HG03039 (cell line): Measurements from ENCODE around the gene LCK.

ENCODE experiments used
- ATAC-seq: cut with Tn5 transposase; IDR thresholded peaks from one replicate; pipeline ENCODE4 v1.9.1; 2021; ENCODE audit warnings: mild to moderate bottlenecking, moderate library complexity; ENCODE audit not compliant: unreplicated experiment

LCK gene

DNA sequence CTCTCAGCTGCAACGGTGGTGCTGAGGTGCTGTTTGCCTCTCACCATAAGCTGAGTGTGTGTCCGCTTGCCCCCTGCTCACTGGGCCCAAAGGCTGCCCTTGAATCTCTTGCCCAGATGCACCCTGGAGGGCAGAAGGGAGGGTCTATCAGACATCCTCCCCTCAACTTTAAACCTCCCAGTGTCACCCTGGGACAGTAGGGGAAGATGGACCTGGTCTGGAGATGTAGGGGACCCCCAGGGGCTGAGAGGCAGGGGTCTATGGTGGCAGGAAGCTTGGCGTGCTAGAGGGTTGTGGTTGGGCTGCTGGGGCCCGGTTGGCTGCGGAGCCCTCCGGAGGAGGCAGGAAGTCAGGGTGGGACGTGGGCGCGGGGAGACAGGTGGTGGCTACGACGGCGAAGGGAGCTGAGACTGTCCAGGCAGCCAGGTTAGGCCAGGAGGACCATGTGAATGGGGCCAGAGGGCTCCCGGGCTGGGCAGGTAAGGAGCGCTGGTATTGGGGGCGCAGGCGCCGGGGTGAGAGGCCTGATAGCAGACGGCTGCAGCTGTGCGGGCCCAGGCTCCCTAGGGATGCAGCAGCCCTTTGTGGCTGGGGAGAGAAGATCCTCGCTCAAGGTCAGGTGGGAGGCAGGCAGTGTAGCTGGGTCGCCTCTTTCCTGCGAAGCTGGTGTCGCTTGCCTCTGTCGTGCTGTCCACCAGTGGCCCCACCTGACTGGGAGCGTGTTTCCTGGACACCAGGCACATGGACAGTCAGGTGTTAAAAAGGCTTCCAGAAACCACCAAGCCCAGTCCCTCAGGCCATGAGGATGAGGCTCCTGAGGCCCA is at the start of gene LCK:
Gene LCK (plus strand): TSS at position 373 of the 824 bp plus-strand sequence. CDS start 23,065 bp downstream, outside the sequence.
- ATAC-seq: no peak

DNA sequence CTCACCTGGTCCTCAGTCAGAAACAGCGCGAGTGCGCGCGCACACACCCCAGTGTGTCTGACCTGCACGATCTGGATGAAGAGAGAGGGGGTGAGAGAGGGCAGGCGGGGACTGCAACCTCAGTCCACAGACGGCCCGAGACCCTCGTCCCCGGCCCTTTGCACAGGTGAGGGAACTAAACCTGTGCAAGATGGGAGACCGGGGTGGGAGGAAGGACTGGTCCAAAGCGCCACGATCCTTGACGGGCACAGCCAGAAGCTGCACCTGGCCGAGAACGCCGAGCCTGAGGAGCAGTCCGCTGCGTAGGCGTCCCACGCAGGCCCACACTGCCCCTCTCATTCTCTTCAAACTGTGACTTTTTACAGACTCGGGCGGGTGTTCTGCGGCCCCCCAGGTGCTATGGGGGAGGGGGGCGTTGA is 46.1 kb upstream of the LCK start:
- ATAC-seq: no peak

DNA sequence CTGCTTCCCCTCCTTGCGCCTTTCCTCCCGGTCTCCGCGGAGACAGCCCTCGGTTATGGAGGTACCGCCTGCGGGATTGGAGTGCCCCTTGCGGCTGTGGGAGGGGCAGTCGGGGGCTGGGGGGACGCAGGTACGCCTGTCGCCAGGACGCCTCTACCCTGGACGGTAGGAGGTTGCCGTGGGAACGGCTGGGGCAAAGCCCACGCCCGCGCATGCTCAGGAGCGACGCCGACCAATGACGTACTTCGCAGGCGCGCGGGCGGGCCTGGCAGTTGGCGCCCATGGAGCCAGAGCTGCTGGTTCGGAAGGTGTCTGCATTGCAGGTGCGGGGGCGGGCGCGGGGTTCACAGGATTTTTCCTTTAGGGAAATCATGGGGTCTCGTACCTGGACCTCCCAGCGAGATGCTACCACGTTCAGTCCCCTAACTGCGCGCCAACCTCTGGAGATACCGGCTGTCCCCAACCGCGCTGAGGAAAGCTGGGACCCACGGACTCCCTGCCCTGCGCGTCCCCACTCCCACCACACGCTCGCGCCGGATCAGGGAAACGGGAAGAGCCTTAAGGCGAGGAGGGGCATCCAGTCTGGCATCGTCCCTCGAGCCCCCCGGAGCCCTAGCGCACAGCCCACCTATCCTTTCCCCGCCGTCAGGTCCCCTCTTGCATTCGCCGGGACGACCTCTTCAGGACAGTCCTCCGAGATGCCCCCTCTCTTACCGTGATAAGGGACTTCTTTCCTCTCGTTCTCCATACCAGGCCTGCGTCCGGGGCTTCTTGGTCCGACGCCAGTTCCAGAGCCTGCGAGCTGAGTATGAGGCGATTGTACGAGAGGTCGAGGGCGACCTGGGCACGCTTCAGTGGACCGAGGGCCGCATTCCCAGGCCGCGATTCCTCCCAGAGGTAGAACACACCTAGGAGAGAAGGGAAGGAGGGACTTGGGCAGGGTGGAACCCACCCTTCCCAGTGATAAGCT is 45.4 kb upstream of the LCK start, which contains the start of gene IQCC:
Gene IQCC (plus strand): TSS at position 271 of the 970 bp plus-strand sequence. CDS start 11 bp downstream, at position 282.
- no peak for ATAC-seq

DNA sequence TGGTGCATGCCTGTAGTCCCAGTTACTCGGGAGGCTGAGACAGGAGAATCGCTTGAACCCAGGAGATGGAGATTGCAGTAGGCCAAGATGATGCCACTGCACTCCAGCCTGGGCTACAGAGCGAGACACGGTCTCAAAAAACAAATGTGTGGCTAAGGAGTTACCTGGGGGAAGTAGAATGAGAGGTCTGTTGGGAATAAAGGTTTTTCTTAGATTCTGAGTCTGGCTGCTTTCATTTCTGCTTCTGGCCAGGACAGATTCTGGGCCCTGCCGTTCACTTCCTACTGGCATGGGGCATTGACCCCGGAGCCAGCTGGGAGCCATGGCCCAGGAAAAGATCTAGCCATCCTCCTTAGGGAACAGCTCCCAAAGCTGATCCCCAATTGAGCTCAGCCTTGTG is 42.6 kb upstream of the LCK start:
- ATAC-seq: no peak

DNA sequence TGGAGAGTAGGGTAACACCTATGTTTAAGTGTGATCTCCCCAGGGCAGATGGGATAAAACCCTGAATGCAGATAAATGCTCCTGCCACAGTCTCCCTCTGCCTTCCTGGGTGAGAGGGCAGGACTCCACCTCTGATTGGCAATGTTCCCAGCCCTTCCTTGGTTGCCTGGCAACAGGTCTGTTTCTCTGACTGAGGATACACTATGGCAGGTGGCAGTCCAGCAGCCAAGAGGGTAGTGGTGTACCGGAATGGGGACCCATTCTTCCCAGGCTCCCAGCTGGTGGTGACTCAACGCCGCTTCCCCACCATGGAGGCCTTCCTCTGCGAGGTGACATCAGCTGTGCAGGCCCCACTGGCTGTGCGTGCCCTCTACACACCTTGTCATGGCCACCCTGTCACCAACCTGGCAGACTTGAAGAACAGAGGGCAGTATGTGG is 42.2 kb upstream of the LCK start, which contains the start of gene DCDC2B:
Gene DCDC2B (plus strand): TSS at position 199 of the 438 bp plus-strand sequence. CDS start 5 bp downstream, at position 204.
- ATAC-seq: no peak

DNA sequence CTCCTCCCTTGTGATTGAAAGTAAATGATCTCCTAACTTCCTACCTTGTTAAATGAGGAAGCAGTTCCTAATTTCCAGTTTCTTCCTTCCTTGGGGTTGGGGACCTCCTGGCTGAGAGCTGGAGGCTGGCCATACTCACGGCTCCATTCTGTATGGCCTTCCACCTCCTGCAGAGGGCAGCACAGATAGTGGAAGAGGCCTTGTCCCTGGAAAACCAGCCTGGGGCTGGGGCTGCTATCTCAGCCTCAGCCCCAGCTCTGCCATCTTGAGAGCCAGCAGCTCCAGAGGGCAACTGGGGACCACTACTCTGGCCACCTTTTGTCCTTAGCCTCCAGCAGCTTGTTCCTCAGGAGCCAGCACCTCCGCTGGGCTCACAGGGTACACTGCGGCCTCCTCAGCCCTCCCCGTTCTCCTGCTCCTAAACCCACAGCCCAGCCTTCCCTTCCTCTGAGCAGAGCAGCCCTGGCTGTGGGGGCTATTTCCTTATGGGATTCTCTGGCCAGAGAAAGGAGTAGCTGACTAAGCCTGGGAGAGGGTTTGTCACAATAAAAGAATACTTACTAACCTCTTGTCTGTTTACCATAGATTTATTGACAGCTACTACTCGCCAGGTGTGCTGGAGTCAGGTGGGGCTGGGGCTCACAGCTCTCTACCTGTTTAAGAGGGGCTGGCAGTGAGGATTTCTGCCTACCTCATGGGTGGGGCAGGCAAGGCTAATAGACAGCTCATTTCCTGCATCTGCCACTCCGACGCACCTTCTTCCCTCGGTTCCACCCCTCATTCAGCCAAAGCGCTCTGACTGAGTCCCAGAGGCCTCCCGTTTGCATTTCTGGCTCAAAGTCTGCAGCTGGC is 35.2 kb upstream of the LCK start:
- ATAC-seq: no peak

DNA sequence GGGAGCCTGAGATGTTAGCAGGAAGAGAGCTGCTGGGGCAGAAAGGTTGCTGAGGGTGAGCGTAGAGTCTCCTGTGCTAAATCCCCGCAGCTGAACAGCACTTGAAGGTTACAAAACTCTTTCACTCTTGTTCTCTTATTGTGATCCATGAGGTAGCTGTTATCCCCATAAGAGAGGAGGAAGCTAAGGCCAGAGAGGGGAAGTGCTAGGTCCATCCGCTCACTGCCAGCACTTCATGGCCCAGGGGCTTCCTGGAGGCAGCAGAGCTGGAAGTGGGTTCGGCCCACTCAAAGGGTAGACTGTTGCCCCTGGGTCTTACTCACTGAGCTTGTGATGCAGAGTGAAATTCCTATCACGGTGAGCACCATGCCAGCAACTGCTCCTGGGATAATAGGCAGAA is 34.5 kb upstream of the LCK start:
- no peak for ATAC-seq

DNA sequence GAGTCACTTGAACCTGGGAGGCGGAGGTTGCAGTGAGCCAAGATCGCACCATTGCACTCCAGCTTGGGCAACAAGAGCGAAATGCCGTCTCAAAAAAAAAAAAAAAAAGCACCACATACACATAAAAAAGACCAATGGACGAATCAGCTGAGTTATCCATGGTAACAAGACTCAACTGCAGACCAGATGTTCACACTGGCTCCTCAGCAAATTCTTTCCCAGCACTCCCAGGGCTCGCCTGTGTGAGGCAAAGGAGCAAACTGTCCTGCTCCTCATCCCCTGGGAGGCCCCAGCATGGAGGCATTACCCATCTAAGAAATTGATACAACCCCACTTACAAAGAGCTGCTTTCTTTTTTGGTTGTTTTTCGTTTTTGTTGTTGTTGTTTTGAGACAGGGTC is 32.0 kb upstream of the LCK start:
- no peak for ATAC-seq

DNA sequence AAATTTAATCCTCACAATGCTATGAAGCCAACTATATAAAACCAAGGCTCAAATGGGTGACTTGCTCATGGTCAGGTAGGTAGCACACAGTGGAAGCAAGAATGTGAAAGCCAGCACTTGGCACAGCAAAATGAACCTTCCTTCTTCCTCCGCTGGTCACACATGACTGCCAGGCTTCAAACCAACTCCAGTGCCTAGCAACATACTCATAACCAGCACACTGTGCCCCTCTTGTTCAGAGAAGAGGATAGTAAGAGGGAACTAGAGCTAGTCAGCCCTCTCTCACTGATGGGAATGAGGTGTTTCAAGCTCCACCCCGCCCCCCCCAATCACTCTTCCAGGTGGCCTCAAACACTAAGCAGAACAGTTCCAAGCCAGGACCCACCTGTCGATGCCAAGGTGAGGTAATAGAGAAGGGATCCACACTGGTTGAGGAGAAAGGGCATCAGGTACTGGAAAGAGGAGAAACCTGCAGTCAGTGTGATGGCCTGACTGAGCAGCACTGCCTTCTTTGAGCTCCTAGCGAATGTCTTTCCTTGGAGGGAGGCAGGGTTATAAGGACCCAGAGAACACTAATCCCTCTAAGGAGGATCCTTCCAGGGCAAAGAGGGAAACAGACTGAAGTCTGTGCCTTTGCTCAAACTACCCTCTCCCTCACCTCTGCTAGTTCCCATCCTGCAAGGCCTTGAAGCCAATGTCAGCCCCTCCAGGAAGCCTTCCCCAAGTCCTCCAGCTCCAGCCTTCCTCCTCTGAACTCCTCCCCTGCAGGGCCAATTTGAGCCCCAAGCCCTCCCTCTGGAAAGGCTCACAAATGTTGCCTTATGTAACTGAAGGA is 30.1 kb upstream of the LCK start:
- no peak for ATAC-seq

DNA sequence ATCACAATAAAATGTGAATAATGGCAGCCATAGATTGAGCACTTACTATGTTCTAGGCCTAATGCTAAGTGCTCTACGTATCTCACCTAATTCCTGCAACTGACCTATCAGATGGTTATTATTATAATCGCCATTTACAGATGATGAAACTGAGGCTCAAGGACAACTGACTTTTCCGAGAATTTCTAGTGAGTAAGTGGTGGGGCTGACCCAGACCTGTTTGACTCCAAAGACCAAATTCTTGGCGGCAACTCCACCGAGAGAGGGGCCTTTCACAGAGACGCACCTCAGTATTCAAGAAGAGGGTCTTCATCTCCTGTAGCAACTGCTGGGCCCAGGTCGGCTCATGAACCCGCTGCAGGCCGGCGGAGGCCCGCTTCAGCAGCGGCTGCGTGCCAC is 29.5 kb upstream of the LCK start:
- no peak for ATAC-seq

DNA sequence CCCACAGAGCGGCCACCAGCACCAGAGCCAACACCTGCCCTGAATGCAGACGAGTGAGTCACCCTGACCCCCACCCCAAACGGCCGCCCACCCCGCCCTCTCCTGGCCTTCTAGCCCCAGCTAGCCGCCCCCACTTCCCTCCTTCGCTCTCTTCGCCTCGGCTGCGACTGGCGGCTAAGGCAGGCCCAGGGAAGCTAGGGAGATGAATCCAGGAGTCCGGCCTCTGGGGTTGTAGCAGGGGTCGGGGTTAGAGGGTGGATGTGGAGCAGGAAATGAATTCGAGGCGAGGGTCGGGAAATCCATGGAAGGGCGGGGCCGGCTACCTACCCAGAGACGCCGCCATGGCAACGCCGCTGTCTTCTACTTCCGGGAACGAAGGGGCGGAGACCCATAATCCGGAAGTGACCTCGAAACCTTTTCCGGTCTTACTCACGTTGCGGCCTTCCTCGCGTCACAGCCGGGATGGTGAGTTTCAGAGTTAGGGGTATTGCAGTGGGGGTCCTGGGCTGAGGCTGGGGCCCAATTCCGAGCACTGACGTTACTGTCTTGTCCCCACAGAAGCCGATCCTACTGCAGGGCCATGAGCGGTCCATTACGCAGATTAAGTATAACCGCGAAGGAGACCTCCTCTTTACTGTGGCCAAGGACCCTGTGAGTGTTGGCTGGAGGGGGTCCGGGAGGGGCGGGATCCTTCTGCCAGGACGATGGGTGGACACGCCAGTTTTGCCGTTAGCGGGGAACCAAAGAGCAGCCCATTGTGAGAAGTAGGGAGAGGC is 28.9 kb upstream of the LCK start, which contains the start of the genes EIF3I and TMEM234:
Gene EIF3I (plus strand): TSS at position 428 of the 776 bp plus-strand sequence. CDS start 35 bp downstream, at position 463.
Gene TMEM234 (minus strand): TSS at position 374 of the 776 bp plus-strand sequence. CDS start 31 bp downstream, at position 343.
- peak; percentile 89 for ATAC-seq

DNA sequence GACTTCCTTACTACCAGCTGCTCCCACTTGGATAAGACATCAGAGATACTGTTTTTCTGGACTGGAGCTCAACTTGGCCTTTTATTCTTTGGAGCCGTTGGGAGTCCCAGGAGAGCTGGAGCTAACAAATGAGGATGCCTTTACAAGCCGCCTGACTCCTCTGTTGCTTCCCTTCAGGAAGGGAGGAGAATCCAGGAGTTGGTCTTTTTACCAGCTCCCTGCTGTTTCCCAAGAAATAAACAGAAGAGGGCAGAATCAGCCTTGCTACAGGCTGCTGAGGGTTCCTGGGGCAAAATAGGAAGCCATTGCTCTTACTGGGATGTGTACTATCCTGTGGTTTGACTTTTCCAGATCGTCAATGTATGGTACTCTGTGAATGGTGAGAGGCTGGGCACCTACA is 27.4 kb upstream of the LCK start:
- ATAC-seq: no peak

DNA sequence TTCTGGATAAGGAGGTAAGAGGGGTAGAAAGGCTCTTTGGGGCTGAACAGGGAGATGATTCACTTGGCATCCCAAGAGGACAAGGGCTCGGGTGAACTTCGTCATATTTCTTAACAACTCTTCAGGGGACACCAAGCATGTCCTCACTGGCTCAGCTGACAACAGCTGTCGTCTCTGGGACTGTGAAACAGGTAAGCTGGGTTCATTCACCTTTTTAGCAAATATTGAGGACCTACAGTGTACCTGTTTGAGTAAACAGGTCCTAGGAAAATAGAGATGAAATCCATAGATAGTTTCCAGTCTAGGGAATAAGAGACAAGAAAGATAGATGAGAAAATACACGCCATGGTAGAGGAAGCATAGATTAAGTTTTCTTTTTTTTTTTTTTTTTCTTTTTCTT is 26.8 kb upstream of the LCK start:
- ATAC-seq: no peak

DNA sequence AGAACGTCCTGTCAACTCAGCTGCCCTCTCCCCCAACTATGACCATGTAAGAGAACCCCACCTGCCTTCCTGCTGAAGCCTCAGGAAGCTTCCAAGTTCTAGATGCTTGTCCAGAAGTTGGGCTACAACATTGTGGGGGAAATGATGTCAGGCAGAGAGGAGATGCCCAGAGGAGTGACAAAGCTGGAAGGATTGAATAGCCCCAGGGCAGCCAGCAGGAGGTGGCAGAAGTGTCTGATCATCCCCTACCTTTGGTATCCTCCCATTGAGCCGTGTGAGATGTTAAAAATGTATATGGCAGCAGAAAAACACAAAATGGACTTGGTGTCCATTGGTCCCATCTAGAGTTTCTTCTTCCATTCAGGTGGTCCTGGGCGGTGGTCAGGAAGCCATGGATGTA is 22.3 kb upstream of the LCK start:
- no peak for ATAC-seq

DNA sequence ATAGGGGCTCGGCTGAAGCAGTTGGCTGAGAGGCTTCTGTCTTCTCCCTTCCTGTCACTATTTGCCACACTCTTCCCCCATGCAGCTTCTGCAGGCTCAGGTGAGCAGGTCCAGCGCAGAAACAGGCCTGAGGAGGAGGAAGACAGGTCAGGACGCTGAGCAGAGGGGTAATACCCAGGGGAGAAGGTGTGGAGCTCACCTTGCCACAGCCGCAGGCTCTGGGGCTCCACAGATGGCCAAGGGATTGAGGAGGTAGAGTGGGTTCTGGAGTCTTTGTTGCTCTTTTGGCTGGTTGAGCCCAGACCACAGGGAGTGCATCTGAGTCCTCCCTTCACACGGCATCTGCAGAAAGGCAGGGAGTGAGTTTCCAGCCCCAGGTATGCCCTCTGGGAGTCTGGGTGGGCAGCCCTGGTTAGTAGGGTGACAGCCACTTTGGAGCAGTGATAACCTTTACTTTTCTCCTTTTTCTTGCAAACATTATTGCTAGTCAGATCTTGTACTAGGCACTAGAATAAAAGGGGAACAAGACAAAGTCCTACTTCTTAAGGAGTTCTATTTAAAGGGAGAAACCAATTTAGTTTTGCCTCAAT is 19.1 kb upstream of the LCK start:
- no peak for ATAC-seq

DNA sequence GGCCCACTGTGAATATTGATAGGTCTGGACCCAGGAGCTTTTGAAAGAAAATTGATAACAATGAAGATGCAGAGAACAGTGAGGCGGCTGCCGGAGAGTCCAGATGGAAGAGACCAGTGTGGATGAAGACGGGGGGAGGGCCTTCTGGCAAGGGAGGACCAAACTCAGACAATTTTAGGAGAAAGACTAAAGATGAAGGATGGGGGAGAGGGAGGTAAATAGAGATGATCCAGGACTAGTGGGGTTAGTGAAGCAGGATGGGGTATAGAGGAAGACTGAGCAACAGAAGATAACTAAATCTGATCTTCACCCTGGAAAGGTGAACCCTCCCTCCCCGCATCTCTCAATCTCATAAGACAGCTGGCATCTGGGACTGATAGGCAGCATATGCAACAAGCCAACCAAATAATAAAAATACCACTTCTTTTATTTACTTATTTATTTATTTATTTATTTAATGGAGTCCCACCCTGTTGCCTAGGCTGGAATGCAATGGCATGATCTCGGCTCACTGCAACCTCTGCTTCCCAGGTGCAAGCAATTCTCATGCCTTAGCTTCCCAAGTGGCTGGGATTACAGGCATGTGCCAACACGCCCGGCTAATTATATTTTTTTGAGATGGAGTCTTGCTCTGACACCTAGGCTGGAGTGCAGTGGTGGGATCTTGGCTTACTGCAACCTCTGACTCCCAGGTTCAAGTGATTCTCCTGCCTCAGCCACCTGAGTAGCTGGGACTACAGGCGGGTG is 18.3 kb upstream of the LCK start:
- ATAC-seq: no peak

DNA sequence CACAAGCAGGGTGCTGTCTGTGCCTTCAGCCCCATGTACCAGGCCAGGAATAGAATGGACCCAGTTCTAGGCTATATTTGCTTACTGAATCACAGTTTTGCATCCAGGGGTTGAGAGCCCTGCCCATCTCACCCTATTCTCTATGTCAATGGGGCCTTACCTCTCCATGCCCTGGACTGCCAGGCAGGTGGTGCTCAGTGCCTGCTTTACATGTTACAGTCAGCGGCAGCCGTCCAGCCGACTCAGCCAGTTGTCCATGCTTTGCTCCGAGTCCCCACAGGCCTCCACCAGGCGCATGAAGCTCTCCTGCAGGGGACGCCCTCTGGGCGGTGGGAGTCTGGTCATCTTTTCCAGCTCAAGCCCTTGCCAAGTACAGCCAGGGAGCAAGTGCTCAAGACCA is 16.3 kb upstream of the LCK start:
- no peak for ATAC-seq

DNA sequence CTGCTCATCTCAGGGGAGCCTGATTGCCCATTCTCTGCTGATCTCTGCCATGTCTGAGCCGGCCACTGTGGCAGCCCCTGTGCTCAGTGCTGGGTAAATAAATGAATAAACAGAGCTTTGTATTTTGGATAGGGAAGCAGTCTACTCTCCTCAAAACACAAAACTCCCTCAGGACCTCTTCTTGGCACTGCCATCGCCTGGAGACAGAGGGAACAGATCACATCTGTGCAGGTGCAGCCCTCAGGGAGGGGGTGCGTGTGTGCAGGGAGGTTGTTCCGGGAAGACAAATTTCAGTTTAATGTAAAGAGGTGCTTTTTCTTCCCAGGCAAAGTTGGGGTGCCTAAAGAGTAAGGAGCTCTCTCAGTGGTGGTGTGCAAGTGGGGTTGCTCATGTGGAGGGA is 11.7 kb upstream of the LCK start:
- no peak for ATAC-seq
